ENCODE results near the gene TMEM132D. TPM values are rescaled to one million over a fixed set of nuclear protein-coding genes. Genes with fewer than 3 reads are reported as not detected.

The TMEM132D gene
- total RNA-seq, 1 donor from 2014 or later, result not detected

- no peaks in the 10 kb centered on the region for H3K9me3 ChIP-seq
- no peak for TF ChIP-seq POLR2A (IDR thresholded peaks at IDR 0.05)
- TF ChIP-seq CTCF (IDR thresholded peaks at IDR 0.05), result no peak
- intact Hi-C loops (cut with DNase I), result no loop called here
- H3K4me1 ChIP-seq, result no peaks in the 10 kb centered on the region
- no peak overlapping the region for H3K4me3 ChIP-seq
- H3K36me3 ChIP-seq, result no peaks in the 10 kb centered on the region
- no peak overlapping the region for H3K27ac ChIP-seq
- H3K27me3 ChIP-seq, result no peaks in the 10 kb centered on the region
- DNase-seq (ENCODE audit: extremely low spot score in 2 of 2), result no peak
These were observed 807.6 kb downstream of the TMEM132D start for GRCh38 chr12:129096184-129096583.

DNA sequence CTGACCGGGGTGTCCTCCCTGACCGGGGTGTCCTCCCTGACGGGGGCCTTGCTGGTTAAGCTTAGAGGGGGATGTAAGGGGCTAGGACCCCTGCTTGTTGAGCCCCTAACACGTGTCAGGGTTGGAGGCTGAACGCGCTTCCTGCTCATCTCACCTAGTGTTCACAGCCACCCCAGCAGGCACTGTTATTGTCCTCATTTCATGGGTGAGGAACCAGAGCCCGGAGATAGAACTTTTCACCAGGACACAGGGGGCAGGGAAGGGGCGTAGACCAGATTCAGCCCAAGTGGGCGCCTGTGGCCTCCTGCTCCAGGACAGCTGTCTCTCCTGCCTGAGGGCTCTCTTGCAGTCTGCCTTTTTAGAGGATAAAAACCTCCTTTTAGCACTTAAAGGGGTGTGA is 814.2 kb downstream of the TMEM132D start:
- no peaks in the 10 kb centered on the region for H3K36me3 ChIP-seq
- intact Hi-C loops (cut with DNase I), result no loop called here
- no peak for DNase-seq (ENCODE audit: extremely low spot score in 2 of 2)
- no peaks in the 10 kb centered on the region for H3K9me3 ChIP-seq
- no peak for TF ChIP-seq POLR2AphosphoS5 (IDR thresholded peaks at IDR 0.05; ENCODE audit: insufficient read depth in 1 of 2, low read depth in 1 of 2)
- TF ChIP-seq POLR2A (IDR thresholded peaks at IDR 0.05), result no peak
- no peak for TF ChIP-seq CTCF (IDR thresholded peaks at IDR 0.05)
- no peak overlapping the region for H3K27ac ChIP-seq
- H3K4me1 ChIP-seq, result no peaks in the 10 kb centered on the region
- no peaks in the 10 kb centered on the region for H3K27me3 ChIP-seq
- no peak overlapping the region for H3K4me3 ChIP-seq

GRCh38 chr12:129084875-129085826 is 818.7 kb downstream of the TMEM132D start:
- Histone ChIP-seq H3K9me3 (no peaks in the 10 kb centered on the region), H3K36me3 (no peaks in the 10 kb centered on the region), H3K27ac (no peak overlapping the region), H3K4me3 (no peak overlapping the region), H3K4me1 (peaks cover 6% of the 10 kb centered on the region), H3K27me3 (no peaks in the 10 kb centered on the region)
- intact Hi-C loops (cut with DNase I), result no loop called here
- no peak for TF ChIP-seq POLR2AphosphoS5 (IDR thresholded peaks at IDR 0.05; ENCODE audit: insufficient read depth in 1 of 2, low read depth in 1 of 2)
- TF ChIP-seq POLR2A (IDR thresholded peaks at IDR 0.05), result no peak
- no peak for TF ChIP-seq CTCF (IDR thresholded peaks at IDR 0.05)
- DNase-seq (ENCODE audit: extremely low spot score in 2 of 2), result no peak

DNA sequence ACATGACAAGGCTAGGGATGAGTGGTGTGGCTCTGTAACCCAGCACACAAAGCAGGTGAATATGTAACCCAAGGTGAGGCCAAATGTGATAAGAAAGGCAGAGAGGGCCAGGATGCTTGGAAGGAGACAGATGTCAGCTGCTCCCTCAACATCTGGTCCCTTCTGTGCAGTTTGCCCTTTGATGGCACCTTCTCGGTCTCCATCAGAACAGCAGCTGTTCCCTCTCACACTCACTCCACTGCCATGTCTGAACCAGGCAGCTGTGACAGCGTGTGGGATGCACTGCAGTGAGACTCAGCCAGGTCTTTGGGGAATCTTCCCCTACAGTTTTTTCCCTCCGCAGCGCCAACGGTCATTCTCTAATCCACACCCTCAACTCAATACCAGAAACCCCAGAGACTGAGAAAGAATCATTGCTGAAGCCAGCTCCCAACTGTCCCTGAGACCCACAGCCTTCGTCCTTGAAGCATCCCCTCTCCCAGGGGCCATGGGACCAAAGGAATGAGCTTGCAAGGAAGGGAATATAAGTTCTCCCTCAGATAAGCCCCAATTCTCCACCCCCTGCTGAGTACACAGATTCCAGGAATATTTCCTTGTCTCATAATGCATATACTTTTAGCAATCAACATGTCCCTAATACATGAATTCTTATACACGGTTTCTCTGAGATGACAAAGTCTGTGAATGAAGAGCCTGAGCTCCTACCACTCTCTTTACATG is 820.5 kb downstream of the TMEM132D start:
- H3K4me1 ChIP-seq, result peaks cover 6% of the 10 kb centered on the region
- no peak for DNase-seq (ENCODE audit: extremely low spot score in 2 of 2)
- no peaks in the 10 kb centered on the region for H3K9me3 ChIP-seq
- no peaks in the 10 kb centered on the region for H3K36me3 ChIP-seq
- no peak overlapping the region for H3K4me3 ChIP-seq
- no peak for TF ChIP-seq POLR2AphosphoS5 (IDR thresholded peaks at IDR 0.05; ENCODE audit: insufficient read depth in 1 of 2, low read depth in 1 of 2)
- no peak for TF ChIP-seq POLR2A (IDR thresholded peaks at IDR 0.05)
- TF ChIP-seq CTCF (IDR thresholded peaks at IDR 0.05), result no peak
- no peaks in the 10 kb centered on the region for H3K27me3 ChIP-seq
- intact Hi-C loops (cut with DNase I), result no loop called here
- H3K27ac ChIP-seq, result no peak overlapping the region

DNA sequence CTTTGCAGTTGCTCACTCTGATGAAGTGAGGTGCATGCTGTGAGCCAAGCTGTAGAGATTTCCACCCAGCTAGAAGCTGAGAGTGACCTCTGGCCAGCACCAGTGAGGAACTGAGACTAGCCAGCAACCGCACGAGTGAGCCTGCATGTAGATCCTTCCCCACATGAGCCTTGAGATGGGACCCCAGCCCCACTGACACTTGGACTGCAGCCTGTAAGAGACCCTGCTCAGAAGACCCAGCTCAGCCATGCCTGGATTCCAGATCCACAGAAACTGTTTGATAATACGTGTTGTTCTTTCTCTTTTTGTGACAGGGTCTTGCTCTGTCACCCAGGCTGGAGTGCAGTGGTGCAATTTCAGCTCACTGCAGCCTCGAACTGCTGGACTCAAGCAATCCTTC is 821.4 kb downstream of the TMEM132D start:
- Histone ChIP-seq H3K27me3 (no peaks in the 10 kb centered on the region), H3K4me3 (no peak overlapping the region), H3K27ac (no peak overlapping the region), H3K9me3 (no peaks in the 10 kb centered on the region), H3K36me3 (no peaks in the 10 kb centered on the region), H3K4me1 (peaks cover 6% of the 10 kb centered on the region)
- no peak for TF ChIP-seq POLR2AphosphoS5 (IDR thresholded peaks at IDR 0.05; ENCODE audit: insufficient read depth in 1 of 2, low read depth in 1 of 2)
- TF ChIP-seq POLR2A (IDR thresholded peaks at IDR 0.05), result no peak
- TF ChIP-seq CTCF (IDR thresholded peaks at IDR 0.05), result no peak
- DNase-seq (ENCODE audit: extremely low spot score in 2 of 2), result no peak
- intact Hi-C loops (cut with DNase I), result no loop called here

Data from vagina (tissue), 2 donors.